Activated CD4-positive, alpha-beta T cell treated with anti-CD3 and anti-CD28 coated beads for 24 hours (primary cell): ENCODE results near the gene GPR132.
"Not testable (repeated sequence)": the region's sequence is repeated elsewhere in the genome, so short reads cannot be mapped to it uniquely, and the experiment has no call there.

Source experiments
- DNase-seq, 2 donors: peaks; one replicate each; pipeline ENCODE4 v3.0.0-alpha.2; 2020; ENCODE audit warnings: low read depth in 2 of 2

The GPR132 gene

DNA sequence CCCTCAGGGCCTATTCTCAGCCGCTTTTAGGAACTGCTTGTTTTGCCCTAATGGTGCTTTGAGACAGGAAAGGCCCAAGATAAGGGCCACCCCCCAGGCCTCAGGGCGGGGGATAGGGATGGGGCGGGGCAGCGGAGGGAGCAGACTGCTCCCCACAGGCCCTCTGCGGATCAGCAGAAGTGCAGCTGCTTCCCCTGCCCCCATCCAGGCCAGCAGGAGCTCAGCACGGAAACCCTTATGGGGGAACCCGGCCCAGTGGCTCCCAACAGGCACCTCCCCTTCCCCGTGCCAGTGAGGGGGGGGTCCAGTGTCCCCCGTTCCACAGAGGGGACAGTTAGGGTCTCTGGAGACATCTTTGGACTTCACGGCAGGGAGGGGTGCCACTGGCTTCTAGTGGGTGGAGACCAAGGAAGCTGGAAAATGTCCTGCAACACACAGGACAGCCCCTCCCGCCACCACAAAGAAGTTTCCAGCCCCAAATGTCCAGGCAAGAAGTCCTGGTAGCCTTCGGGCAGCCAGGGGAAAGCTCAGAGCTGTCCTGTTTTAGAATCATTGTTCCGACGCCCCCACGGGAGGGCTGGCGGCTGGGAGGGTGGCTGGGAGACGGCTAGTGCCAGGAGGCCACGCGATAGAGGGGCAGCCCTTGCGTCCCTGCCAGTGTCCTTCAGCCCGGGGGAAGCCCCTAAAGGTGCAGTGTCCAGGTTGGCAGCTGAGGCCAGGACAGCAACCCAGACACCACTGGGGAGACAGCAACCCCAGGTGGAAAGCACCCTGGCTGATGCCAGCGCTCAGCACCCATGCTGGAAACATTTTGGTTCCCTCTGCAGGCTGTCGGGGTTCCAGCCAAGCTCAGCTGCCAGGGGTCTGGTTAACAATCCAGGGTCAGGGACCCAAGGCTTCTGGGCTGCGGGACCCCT lies 10.4 kb upstream of the GPR132 start:
- DNase-seq, result no peak

DNA sequence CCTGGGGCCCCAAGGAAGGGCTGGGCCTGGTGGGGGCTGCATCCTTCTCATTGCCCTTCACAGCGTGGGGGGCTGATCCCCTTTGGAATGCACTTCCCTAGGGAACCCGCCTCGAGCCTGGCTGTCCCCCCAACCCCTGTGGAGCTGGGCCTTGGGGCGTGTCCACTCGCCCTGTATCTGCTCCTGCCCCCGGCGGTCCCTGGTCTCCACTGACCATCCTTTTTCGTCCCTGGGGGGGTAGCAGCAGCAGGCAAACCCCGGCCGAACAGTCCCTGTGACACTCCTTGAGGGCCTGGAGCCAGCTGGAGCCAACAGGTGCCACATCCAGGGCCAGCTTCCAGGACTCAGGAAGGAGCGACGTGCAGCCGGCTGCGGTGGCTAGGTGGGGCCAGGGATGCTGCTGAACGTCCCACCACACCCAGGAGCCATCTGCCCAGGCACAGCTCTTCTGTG lies 9.4 kb upstream of the GPR132 start:
- no peak for DNase-seq

DNA sequence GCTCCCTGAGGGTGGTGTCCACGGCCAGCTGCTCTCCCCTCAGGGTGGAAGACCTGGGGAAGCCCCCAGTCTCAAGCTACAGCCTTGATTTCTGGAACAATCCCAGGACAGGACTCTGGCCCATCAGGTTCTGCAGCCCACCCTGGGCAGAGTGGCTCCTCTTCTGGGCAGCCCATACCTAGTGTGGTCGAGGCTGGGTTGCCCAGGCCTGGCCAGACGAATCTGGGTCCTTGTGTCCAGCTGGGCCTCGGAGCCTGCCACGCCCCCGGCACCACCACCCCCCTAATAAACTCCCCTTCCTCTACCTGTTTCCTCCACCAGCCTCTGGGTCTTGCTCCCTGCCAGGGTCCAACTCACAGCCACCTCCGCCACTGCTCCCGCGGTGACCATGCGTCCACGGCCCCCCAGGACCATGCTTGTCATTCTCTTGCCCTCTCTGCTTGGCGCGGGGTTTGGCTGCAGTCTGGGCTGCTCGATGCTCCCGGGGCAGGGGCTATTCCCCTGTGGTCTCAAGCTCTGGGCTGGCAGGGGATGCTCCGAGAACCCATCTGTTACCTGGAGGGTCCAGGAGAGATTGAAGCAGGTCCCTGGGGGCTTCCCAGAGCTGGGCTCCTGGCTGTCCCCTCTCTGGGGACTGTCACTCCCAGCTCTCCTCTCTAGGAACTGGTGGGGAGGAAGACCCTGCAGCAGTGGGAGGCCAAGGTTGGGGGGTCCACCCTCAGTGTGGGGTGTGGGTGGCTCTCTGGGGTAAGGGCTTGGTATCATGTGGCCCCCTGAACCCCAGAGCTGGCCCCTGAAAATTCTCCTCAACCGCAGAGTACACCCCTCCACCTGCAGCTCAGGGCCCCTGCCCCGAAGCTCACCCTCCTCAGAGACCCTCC lies 8.7 kb upstream of the GPR132 start:
- no peak for DNase-seq

DNA sequence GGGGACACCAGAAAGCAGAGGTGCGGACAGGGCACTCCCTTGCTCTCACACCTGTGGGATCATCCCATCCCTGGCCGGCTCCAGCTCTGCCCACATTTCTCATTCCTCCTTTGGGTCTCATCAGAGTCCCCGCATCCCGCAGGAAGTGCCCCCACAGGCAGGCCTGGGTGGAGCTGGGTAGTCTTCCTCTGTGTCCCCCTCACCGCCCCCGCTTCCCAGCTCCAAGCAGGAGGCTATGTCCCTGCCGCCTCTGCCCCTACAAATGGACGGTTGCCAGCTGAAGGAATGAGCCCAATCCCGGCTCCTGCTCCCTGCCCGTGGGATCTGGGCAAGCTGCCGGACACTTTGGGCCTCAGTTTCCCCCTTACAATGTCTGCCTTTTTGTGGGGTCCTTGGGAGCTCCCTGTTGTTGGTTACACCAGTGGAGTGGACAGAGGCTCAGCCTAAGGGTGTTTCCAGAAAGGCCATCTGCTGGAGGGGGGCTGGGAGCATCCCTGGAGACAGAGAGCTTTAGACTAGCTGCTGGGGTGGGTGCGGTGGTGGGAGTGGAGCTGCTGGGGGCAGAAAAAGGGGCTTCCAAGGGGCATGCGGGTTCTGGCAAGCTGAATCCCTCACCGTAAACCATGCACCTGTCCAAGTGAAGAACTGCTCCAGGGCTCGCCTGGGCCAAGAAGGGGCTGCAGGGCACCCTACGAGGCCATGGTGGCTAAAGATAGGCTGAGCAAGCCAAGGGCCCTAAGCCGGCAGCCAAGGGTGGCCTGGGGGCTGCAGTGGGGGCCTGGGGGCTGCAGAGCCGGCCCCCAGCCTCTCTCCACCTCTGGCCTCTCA lies 7.9 kb upstream of the GPR132 start:
- no peak for DNase-seq

DNA sequence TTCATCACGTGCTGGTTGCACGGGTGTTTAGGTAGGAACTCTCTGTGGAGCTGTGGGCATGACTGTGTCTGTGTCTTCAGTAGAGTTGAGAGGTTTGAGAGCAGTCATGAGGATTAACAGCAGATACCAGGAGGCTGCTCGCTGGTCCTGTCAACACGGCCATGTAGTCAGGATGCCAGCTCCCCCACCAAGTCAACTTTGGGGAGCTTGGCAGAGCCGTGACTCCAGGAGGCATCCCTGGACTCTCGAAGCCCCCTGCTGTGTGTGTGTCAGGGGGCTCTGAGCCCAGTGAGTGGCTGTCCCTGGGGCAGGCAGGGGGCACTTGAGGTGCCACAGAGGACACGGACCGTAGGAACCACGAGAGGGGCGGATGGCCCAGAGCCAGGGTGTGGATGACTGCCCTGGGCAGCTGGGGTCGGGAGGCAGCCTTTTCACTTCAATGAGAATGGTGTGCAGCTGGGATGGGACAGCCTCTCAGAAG lies 7.2 kb upstream of the GPR132 start:
- no peak for DNase-seq

DNA sequence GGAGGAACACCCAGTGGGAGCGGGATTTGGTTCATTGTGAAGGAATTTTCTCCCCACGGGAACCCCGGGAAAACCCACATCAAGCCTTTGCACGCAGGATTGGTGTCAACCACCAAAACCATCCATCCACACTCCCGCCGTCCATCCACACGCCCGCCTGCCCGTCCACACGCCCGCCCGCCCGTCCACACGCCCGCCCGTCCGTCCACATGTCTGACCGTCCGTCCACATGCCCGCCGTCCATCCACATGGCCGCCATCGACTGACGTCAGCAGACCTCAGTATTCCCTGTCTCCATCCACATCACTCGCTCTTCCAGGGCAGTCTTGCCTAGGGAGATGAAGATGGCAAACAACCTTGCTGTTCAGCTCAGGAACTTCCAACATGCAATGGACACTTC lies 6.7 kb upstream of the GPR132 start:
- DNase-seq, result no peak

DNA sequence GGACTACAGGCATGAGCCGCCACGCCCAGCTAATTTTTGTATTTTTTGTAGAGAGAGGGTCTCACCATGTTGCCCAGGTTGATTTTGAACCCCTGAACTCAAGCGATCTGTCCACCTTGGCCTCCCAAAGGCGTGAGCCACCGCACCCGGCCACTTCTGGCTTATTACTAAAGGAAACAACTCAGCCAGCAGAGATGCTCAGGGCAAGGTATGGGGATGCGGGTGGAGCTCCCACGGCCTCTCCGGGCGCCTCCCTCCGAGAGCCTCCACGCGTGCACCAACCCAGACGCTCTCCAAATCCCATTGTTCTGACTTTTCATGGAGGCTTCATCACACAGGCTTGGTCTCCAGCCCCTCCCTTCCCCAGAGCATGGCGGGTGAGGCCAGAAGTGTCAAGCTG lies 6.1 kb upstream of the GPR132 start:
- DNase-seq, result no peak

DNA sequence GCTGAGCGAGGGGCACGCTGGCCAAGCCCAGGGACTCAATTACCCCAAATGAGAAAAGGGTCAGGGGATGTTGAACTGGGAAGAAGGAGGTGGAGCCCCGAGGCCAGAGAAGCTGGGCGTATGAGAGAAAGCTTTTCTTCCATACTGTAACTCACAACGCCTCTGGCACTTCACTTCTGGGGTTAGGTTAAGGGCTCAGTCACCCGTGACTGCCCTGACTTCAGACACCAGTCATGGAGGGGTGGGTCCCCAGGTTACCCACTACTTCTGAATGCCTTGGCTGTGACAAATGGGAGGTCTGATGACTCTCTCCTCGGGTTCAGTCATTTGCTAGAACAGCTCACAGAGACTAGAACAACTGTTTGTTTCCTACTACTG lies 5.5 kb upstream of the GPR132 start:
- no peak for DNase-seq

DNA sequence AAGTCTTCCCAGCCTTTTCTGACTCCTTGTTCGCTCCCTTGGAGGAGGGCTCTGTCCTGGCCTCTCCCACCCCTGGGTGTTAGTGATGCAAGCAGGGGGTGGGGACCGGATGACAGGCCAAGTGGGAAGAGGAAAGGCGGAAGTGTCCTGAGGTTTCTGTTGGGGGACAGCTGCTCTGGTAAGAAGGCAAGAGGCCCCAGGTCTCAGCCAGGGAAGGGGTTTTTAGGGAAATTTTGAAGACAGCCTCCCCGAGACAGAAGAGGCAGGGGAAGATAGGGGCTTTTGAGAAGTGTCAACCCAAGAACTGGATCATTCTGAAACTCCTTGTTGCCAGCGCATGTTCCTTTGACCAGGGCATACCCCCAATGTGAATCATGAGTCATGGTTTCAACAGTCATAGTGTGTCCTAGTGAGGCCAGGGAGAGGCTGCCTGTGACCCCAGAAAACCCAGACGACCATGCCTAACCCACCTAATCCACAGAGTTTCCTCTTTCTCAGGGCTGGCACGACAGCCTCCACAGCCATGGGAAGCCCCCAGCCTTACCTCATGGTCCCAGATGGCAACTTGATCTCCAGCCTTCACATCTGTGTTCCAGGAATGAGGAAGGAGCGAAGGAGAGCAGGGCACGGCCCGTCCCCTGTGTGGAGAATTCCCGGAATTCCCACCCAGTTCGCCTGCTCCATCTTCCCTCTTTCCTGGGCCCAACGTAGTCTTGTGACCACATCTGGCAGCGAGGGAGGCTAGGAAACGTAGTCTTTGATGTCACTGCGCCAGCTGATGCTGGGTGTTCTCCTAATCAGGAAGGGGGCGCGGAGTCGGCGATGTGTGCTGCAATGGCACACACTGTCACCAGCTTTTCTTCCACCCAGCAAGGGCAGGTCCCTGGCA lies 4.9 kb upstream of the GPR132 start:
- DNase-seq, result no peak

DNA sequence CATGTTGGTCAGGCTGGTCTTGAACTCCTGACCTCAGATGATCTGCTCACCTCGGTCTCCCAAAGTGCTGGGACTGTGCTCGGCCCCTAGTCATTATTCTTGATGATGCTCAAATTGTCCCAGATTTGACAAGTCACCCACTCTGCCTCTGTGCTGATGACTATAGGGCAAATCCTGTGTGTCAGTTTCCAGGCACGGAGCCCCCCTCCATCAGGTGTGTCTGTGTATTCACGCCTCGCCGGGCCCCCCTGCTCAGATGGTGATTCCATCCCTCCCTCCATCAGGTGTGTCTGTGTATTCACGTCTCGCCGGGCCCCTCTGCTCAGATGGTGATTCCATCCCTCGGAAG lies 4.3 kb upstream of the GPR132 start:
- no peak for DNase-seq

DNA sequence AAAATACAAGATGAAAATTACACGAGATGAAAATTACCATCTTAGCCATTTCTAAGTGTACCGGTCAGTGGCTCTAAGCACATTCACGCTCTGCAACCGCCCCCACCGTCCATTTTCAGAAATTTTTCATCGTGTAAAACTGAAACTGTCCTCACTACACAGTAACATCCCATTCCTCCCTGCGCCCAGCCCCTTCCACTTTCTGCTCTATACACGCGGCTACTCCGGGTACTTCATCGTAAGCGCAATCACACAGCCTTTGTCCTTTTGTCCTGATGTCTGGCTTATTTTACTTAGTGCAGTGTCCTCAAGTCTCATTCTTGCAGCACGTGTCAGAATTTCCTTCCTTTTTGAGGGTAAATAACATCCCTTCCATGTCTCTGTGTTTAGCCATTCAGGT lies 3.6 kb upstream of the GPR132 start:
- no peak for DNase-seq

DNA sequence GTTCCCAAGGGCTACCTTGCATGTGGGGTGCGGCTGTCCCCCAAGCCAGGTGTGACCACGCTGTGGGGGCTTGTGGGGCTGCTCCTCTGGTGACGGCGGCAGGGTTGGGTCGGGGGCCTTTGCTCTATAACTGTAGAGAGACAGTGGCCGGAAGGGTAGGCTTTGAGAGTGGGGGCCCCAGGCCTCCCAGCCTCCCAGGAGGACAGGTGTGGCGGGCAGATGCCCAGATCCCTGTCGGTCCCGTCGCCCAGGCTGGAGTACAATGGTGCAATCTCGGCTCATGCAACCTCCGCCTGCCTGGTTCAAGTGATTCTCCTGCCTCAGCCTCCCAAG lies 2.7 kb upstream of the GPR132 start:
- no peak for DNase-seq

DNA sequence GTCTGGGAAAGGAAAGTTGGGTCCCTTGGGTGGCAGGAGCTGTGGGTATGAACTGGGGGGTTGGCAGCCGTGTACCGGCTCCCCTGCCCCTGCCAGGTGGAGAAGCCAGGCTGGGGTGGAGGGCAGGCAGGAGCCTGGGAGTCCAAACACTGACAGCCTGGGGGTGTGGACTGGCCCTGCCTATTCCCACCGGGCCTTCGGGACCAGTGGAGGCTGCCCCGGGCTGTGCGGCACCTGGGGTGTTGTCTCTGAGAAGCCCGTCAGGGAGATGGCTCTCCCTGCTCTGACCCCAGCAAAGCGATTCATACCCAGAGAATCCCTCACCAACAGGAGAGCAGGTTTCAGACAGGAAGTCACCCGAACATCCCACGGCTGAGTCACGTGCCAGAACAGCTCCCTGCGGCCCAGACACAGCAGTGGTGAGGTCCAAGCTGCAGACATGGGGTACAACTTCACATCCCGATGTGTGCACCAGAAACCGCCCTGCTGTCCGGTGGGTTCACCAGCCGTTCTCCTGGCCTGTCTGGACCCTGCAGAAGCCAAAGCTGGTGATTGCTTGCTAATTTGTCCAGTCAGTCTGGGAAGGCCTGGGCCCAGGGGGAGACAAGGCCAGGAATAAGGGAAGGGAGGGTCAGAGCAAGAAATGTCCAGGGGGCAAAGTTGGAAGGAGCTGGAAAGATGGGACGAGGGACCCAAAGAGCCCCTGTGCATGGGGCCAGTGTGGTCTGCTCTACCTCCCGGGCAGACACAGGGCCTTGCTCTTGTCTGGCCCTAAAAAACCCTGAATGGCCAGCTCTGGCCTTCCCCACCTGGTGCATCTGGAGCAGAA lies 2.1 kb upstream of the GPR132 start:
- no peak for DNase-seq

DNA sequence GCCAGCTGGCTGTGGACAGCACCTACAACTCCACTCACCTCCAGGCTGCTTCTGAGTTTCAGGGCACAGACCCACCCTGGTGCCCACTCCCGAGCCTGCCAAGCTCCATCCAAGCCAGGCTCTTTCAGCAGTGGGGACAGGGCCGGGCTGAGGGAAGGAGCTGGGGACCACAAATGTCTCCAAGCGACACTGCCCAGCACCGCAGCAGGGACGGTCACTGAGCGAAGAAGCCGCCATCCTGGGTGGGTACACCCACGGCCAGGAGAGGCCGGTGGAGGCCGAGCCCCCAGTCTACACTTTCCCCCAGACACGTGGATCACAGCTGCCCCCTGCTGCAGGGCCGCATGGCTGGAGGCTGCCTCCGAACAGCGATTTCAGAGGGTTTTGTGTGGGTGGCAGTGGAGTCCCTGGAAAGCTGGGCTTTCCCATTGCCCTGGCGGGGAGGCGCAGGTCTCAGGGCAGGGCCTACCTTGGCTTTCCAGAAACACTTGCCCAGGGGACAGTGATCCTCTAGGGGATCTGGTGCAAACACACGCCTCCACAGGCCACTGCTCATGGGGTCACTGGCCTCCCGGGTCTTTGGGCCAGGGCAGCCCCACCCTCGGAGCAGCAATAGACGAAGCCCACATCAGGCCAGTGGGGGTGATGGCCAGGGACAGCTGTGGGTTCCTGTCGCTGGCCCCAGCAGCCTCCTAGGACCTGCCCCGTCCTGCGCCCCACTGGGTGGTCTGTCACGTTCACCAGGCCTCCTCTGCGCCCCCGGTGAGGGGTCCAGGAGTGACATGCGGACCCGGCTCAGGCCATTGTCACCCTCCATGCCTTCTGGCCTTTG lies 1.2 kb upstream of the GPR132 start:
- DNase-seq, result no peak

DNA sequence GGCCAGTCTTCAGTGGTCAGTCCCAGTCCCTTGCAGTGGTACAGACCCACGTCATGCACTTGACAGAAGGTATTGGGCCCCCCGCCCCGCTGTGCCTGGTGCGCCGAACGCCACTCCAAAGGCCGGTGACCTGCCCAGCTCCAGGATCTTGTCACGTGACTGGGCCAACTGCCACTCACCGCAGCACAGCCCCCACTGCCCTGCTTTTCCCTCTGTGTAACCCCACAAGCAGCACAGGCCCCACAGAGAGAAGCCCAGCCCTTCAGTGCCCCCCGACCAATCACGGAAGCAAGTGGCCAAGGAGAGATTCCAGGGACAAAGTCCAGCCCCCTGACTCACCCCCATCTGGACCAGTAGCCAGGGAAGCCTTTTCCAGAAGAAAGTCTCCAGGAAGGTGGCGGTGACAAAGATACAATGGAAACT lies 498 bp downstream of the GPR132 start:
- DNase-seq, result no peak

DNA sequence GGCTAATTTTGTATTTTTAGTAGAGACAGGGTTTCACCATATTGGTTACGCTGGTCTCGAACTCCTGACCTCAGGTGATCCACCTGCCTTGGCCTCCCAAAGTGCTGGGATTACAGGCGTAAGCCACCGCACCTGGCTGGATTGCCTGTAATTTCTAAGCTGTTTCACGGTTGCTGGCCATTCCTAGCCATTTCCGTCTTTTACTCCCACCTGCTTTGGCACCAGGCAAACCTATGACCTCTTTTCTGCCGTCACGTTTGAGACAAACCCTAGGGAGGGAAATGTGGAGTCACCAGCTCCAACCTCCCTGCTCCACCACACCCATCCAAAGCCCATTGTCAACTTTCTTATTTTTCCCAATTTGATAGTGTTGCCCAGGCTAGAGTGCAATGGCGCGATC lies 1.2 kb downstream of the GPR132 start:
- no peak for DNase-seq

DNA sequence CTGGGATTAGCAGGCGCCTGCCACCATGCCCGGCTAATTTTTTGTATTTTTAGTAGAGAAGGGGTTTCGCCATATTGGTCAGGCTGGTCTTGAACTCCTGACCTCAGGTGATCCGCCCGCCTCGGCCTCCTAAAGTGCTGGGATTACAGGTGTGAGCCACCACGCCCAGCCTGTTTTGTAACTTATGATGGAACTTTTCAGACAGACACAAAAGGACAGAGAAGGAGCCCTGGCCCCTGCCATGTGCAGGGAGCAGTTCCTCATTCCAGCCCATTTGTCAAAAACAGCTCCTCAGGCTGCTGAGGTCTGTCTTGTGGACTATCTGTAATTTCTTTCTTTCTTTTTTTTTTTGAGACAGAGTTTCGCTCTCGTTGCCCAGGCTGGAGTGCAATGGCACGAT lies 1.7 kb downstream of the GPR132 start:
- not testable (repeated sequence) for DNase-seq

DNA sequence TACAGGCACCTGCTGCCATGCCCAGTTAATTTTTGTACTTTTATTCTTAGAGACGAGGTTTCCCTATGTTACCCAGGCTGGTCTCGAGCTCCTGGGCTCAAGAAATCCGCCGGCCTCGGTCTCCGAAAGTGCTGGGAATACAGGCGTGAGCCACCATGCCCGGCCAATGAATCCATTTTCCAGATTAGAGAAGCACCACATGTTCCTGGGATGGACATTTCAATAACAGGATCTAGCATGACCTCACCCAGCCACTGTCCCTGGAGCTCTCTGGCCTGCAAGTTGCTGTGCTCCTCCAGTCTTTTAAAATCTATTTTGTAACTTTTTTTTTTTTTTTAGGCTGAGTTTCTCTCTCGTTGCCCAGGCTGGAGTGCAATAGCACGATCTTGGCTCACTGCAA lies 2.2 kb downstream of the GPR132 start:
- DNase-seq, result no peak

DNA sequence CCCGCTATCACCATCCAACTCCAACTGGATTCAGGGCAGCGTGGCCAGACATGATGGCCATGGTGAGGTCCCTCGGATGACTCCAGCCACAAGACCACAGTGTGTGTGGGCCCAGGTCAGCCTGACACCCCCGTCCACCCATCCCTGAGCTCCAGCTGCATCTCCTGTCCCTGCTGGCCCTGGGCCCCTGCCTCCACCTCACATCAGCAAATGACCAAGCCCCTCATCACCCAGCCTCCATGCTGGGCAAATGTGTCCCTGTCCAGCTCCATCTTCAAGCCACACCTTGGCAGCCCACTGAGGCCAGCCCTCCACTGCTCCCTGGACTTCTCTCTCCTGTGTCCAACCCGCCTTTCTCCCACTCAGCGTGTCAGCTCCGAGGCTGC lies 3.2 kb downstream of the GPR132 start:
- no peak for DNase-seq
